Activated CD8-positive, alpha-beta memory T cell treated with anti-CD3 and anti-CD28 coated beads for 1 hour (primary cell): Measurements from ENCODE around the gene ZNF654.
"Not testable (repeated sequence)": the region's sequence is repeated elsewhere in the genome, so short reads cannot be mapped to it uniquely, and the experiment has no call there.

Experiments used
- DNase-seq, 2 donors: peaks; one replicate each; pipeline ENCODE4 v3.0.0-alpha.2; 2020; ENCODE audit warnings: low read depth in 1 of 2; ENCODE audit errors: extremely low read depth in 1 of 2

Gene ZNF654

GRCh38 chr3:88058581-88059379, at the start of gene ZNF654, which contains the start of gene CGGBP1:
Gene ZNF654 (plus strand): TSS chr3:88059255. CDS start chr3:88059320, 65 bp downstream.
Gene CGGBP1 (minus strand): TSS chr3:88059005. CDS start chr3:88055976, 3,029 bp downstream.
- DNase-seq = peak; percentile 96 to 97

- DNase-seq = no peak
These were observed 48.2 kb upstream of the ZNF654 start for GRCh38 chr3:88010810-88011209.

- no peak for DNase-seq
These were observed 45.5 kb upstream of the ZNF654 start for GRCh38 chr3:88013592-88013991.

GRCh38 chr3:88015656-88016055, 43.4 kb upstream of the ZNF654 start:
- DNase-seq = not testable (repeated sequence)

GRCh38 chr3:88019024-88019423, 40.0 kb upstream of the ZNF654 start:
- DNase-seq = no peak

- no peak for DNase-seq
These were observed 34.0 kb upstream of the ZNF654 start for GRCh38 chr3:88025001-88025552.

- DNase-seq = no peak
These were observed 30.2 kb upstream of the ZNF654 start for GRCh38 chr3:88028876-88029275.

GRCh38 chr3:88030210-88030609, 28.8 kb upstream of the ZNF654 start:
- no peak for DNase-seq

- no peak for DNase-seq
These were observed 27.4 kb upstream of the ZNF654 start for GRCh38 chr3:88031642-88032077.

- no peak for DNase-seq
These were observed 26.8 kb upstream of the ZNF654 start for GRCh38 chr3:88032245-88032644.

GRCh38 chr3:88033079-88033478, 26.0 kb upstream of the ZNF654 start:
- no peak for DNase-seq

- DNase-seq = no peak
These were observed 25.2 kb upstream of the ZNF654 start for GRCh38 chr3:88033808-88034207.

GRCh38 chr3:88034491-88035275, 24.4 kb upstream of the ZNF654 start:
- no peak for DNase-seq

GRCh38 chr3:88036221-88036620, 22.8 kb upstream of the ZNF654 start:
- DNase-seq = no peak

GRCh38 chr3:88038566-88038965, 20.5 kb upstream of the ZNF654 start:
- no peak for DNase-seq

GRCh38 chr3:88040529-88040928, 18.5 kb upstream of the ZNF654 start:
- DNase-seq = no peak

- DNase-seq = no peak
These were observed 18.1 kb upstream of the ZNF654 start for GRCh38 chr3:88041005-88041404.

GRCh38 chr3:88044411-88044810, 14.6 kb upstream of the ZNF654 start:
- DNase-seq = no peak

- no peak for DNase-seq
These were observed 12.3 kb upstream of the ZNF654 start for GRCh38 chr3:88046766-88047165.

- DNase-seq = no peak
These were observed 1.3 kb upstream of the ZNF654 start for GRCh38 chr3:88057630-88058305.

- no peak for DNase-seq
These were observed 812 bp upstream of the ZNF654 start for GRCh38 chr3:88058306-88058580.
